ENCODE results near the gene MCRIP2.

The MCRIP2 gene

GRCh38 chr16:641326-642188 is at the start of gene MCRIP2:
MCRIP2 (plus strand) TSS chr16:641828; CDS start chr16:641992, 164 bp downstream.
- DNase-seq (ENCODE audit: extremely low spot score), result peak; percentile 92
- TF ChIP-seq CTCF (IDR thresholded peaks at IDR 0.05; ENCODE audit: control extremely low read depth, extremely low read depth, low read depth, missing control alignments), result no peak
- CTCF ChIA-PET, result no interaction called here
- POLR2A ChIA-PET, result interaction anchor here (1.1 kb wide), 1 partner anchor 32 kb away, joined by 3 read pairs; no protein-coding TSS in a partner anchor

DNA sequence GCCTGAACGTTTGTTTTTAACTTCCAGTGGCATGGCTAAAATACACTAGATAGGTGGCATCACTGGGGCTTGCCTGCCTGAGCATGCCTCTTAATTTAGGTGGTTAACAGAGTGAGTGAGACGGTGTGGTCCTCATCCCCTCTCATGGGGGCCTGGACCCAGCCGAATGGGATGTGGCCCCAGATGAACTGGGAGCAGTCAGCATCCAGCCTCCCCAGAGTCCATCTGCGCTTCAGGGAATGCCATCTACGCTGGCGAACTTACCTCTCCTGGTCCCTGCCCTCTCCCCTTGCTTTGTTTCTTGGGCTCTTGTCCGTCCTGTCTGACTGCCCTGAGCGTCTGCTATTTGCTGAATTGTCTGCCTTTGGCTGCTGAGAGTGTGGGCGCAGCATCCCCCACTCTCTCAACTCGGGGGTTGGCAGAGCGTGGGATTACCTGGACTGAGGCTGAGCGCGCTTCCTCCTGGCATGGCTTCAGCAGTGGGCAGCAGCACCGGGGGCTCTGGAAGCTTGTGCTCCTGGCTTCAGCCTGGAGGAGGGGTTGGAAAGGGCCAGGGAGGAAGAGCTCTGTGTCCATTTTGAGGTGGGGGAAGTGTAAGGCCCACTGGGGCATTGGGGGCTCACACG is 49.6 kb upstream of the MCRIP2 start:
- DNase-seq (ENCODE audit: extremely low spot score), result no peak
- TF ChIP-seq CTCF (IDR thresholded peaks at IDR 0.05; ENCODE audit: control extremely low read depth, extremely low read depth, low read depth, missing control alignments), result no peak
- POLR2A ChIA-PET, result no interaction called here
- CTCF ChIA-PET, result no interaction called here

DNA sequence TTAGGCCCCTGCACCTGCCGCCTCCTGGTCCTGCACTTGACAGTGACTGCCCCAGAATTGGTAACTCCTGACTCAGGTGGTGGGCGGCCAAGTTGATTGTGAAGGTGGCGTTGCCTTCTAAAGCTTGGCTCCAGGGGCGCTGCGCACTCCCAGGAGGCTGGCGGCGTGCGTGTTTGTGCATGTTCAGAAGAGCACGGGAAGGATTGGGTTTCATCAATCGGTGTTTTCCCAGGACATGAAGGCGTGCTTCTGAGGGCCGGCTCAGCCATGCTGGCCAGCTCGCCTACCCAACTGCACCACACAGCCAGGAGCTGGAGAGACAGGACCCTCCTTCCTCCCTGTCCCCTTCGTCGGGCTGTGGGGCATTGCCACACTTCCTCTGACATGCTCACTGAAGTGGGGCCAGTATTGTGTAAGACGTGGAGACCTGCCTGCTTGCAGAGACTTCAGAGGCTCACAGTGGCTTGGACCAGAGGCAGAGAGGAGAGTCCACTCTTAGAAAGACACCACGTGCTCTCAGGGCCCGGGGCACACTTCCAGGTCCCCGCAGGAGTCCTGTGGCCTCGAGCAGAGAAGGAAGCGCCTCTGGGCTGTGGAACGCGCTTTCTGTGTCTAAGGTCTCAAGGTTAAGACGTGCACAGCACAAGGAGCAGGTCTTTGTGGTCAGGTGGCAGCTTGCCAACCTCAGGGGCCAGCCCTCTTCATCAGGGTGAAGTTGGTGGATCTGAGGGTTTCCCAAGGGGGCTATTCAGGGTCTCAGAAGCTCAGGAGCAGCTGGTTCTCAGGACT is 48.9 kb upstream of the MCRIP2 start:
- POLR2A ChIA-PET, result interaction anchor here (0.5 kb wide), 1 partner anchor 16 kb away, joined by 3 read pairs; no protein-coding TSS in a partner anchor
- no peak for TF ChIP-seq CTCF (IDR thresholded peaks at IDR 0.05; ENCODE audit: control extremely low read depth, extremely low read depth, low read depth, missing control alignments)
- CTCF ChIA-PET, result interaction anchor here (0.7 to 1.5 kb wide), 3 partner anchors 9 to 88 kb away, joined by 3 to 4 read pairs (median 4); partner anchors contain the start of gene STUB1
- no peak for DNase-seq (ENCODE audit: extremely low spot score)

GRCh38 chr16:593406-593805 is 48.2 kb upstream of the MCRIP2 start:
- ChIA-PET POLR2A (no interaction called here), CTCF (interaction anchor here (1.2 to 1.5 kb wide), 2 partner anchors 10 to 87 kb away, joined by 4 read pairs; partner anchors contain the start of gene STUB1)
- TF ChIP-seq CTCF (IDR thresholded peaks at IDR 0.05; ENCODE audit: control extremely low read depth, extremely low read depth, low read depth, missing control alignments), result no peak
- no peak for DNase-seq (ENCODE audit: extremely low spot score)

GRCh38 chr16:593807-594206 is 47.8 kb upstream of the MCRIP2 start:
- POLR2A ChIA-PET, result no interaction called here
- CTCF ChIA-PET, result interaction anchor here (1.2 to 1.5 kb wide), 2 partner anchors 10 to 87 kb away, joined by 4 read pairs; partner anchors contain the start of gene STUB1
- no peak for DNase-seq (ENCODE audit: extremely low spot score)
- no peak for TF ChIP-seq CTCF (IDR thresholded peaks at IDR 0.05; ENCODE audit: control extremely low read depth, extremely low read depth, low read depth, missing control alignments)

GRCh38 chr16:595094-595528 is 46.5 kb upstream of the MCRIP2 start:
- TF ChIP-seq CTCF (IDR thresholded peaks at IDR 0.05; ENCODE audit: control extremely low read depth, extremely low read depth, low read depth, missing control alignments), result no peak
- ChIA-PET CTCF (no interaction called here), POLR2A (no interaction called here)
- no peak for DNase-seq (ENCODE audit: extremely low spot score)
